GM12878 (cell line): ENCODE data around the gene BCL2L14. TPM values are rescaled to one million over a fixed set of nuclear protein-coding genes. Genes with fewer than 3 reads are reported as not detected.

Experiments
- ATAC-seq: fragments of 200-7000 bp; cut with Tn5 transposase; 3 replicates; pipeline ENCODE4 v1.9.1; 2020; ENCODE audit warnings: mild to moderate bottlenecking, moderate library complexity
- BruUV-seq: library from RNA; stranded (reverse); fragments of 400-500 nt; replicated peaks from 2 replicates; lab custom pipeline; 2021; lab: Mats Ljungman, UMichigan
- CTCF ChIA-PET: fragments of 300-600 bp; sonication (Branson Sonifier 250); formaldehyde crosslinking; extraction: SDS; loops from one replicate; lab custom pipeline; 2021; ENCODE audit warnings: inconsistent platforms; lab: Yijun Ruan, JAX
- POLR2A ChIA-PET: fragments of 350-600 bp; formaldehyde crosslinking; extraction: SDS; loops from one replicate; lab custom pipeline; 2021; ENCODE audit warnings: inconsistent platforms; lab: Charles Lee
- RAD21 ChIA-PET: fragments of 300-600 bp; sonication (Branson Sonifier 250); formaldehyde crosslinking; loops from one replicate; lab custom pipeline; 2023; ENCODE audit warnings: antibody characterized with exemption; ENCODE audit not compliant: unreplicated experiment; lab: Charles Lee
- SMC1A ChIA-PET: fragments of 300-600 bp; sonication (Branson Sonifier 250); formaldehyde crosslinking; loops from one replicate; lab custom pipeline; 2023; ENCODE audit not compliant: unreplicated experiment, uncharacterized antibody; lab: Charles Lee
- DNase-seq: peaks from one replicate; pipeline ENCODE4 v3.0.0-alpha.2; 2011; ENCODE audit warnings: low read depth, low spot score
- FAIRE-seq: peaks from 3 replicates; lab custom pipeline; 2011; peaks lifted over from hg19 to GRCh38; lab: Jason Lieb, UNC
- H2AFZ ChIP-seq: 2 replicates; pipeline ENCODE4 v1.6.0; 2011; ENCODE audit warnings: low read depth, low read length, control low read depth; ENCODE audit not compliant: control insufficient read depth
- H3K27ac ChIP-seq: 2 replicates; pipeline ENCODE4 v1.5.1; 2011; ENCODE audit warnings: control low read depth; ENCODE audit not compliant: control insufficient read depth, insufficient read depth
- H3K27me3 ChIP-seq, 2 experiments: replicated peaks in 1 of 2; 2 replicates each; pipeline versions ENCODE4 v1.6.0 to v1.6.1; 2011; ENCODE audit warnings: low read length in 1 of 2; ENCODE audit not compliant: control insufficient read depth in 2 of 2, insufficient read depth in 2 of 2
- H3K36me3 ChIP-seq, 2 experiments: 2 replicates each; pipeline ENCODE4 v1.5.1; 2011; ENCODE audit warnings: low read length in 1 of 2; ENCODE audit not compliant: control insufficient read depth in 2 of 2, insufficient read depth in 2 of 2
- H3K4me1 ChIP-seq: 2 replicates; pipeline ENCODE4 v1.6.1; 2011; ENCODE audit warnings: mild to moderate bottlenecking, low read length, moderate library complexity, mixed read lengths; ENCODE audit not compliant: control insufficient read depth, insufficient read depth
- H3K4me2 ChIP-seq: 2 replicates; pipeline ENCODE4 v1.6.0; 2011; ENCODE audit warnings: control low read depth; ENCODE audit not compliant: control insufficient read depth, insufficient read depth
- H3K4me3 ChIP-seq: fragments of 200-600 bp; sonication (generic); 2 replicates; pipeline ENCODE4 v1.5.1; 2016
- H3K79me2 ChIP-seq: 2 replicates; pipeline ENCODE4 v1.6.0; 2011; ENCODE audit warnings: low read length; ENCODE audit not compliant: control insufficient read depth, insufficient read depth
- H3K9ac ChIP-seq: 2 replicates; pipeline ENCODE4 v1.8.0; 2011; ENCODE audit warnings: low read length, control low read depth, mixed read lengths; ENCODE audit not compliant: control insufficient read depth, insufficient read depth
- H3K9me3 ChIP-seq: replicated peaks from 3 replicates; pipeline ENCODE4 v1.5.1; 2011; ENCODE audit warnings: mild to moderate bottlenecking, low read length; ENCODE audit not compliant: control insufficient read depth, insufficient read depth
- H4K20me1 ChIP-seq: 2 replicates; pipeline ENCODE4 v1.6.0; 2011; ENCODE audit not compliant: control insufficient read depth, insufficient read depth
- ATF2 ChIP-seq: IDR thresholded peaks from 2 replicates; pipeline ENCODE4 v1.6.1; 2012; ENCODE audit warnings: low read length, inconsistent platforms
- ATF7 ChIP-seq: fragments of 450-650 bp; IDR thresholded peaks from 2 replicates; pipeline ENCODE4 v1.6.1; 2016; ENCODE audit warnings: low read depth, mild to moderate bottlenecking
- BHLHE40 ChIP-seq, 2 experiments: fragments of 450-650 bp in 1 of 2; IDR thresholded peaks; 2 replicates each; pipeline ENCODE4 v1.6.1; 2011 to 2017; ENCODE audit warnings: low read depth in 2 of 2, borderline replicate concordance in 1 of 2, improper control_type of control experiment in 1 of 2, low read length in 1 of 2, mild to moderate bottlenecking in 1 of 2
- CBX5 ChIP-seq: sonication (generic); IDR thresholded peaks from 2 replicates; pipeline ENCODE4 v1.6.1; 2016; ENCODE audit warnings: low read depth, moderate library complexity, mild to moderate bottlenecking, inconsistent platforms
- CREM ChIP-seq: IDR thresholded peaks from 2 replicates; pipeline ENCODE4 v1.6.1; 2014; ENCODE audit warnings: antibody characterized with exemption, low read depth
- EED ChIP-seq: sonication (generic); IDR thresholded peaks from 2 replicates; pipeline ENCODE4 v1.6.1; 2016; ENCODE audit warnings: antibody characterized with exemption, low read depth
- FOXM1 ChIP-seq: IDR thresholded peaks from 2 replicates; pipeline ENCODE4 v1.6.1; 2012; ENCODE audit warnings: low read depth, mild to moderate bottlenecking, inconsistent platforms, low read length, moderate library complexity
- IKZF1 ChIP-seq: fragments of 450-650 bp; conservative IDR thresholded peaks from 2 replicates; pipeline ENCODE4 v1.6.1; 2017; ENCODE audit warnings: antibody characterized with exemption, mild to moderate bottlenecking
- MEF2A ChIP-seq: IDR thresholded peaks from 2 replicates; pipeline ENCODE4 v1.6.1; 2011; ENCODE audit warnings: low read depth, mild to moderate bottlenecking, low read length, moderate library complexity; ENCODE audit not compliant: insufficient read depth
- MTA2 ChIP-seq: fragments of 450-650 bp; IDR thresholded peaks from 2 replicates; pipeline ENCODE4 v1.6.1; 2016; ENCODE audit warnings: low read depth, mild to moderate bottlenecking, moderate library complexity
- NFIC ChIP-seq: IDR thresholded peaks from 2 replicates; pipeline ENCODE4 v1.6.1; 2012; ENCODE audit warnings: low read depth, mild to moderate bottlenecking, inconsistent platforms, low read length, moderate library complexity
- NR2F1 ChIP-seq: fragments of 450-650 bp; conservative IDR thresholded peaks from 2 replicates; pipeline ENCODE4 v1.6.1; 2017; ENCODE audit warnings: mild to moderate bottlenecking
- RAD51 ChIP-seq: fragments of 450-650 bp; IDR thresholded peaks from 2 replicates; pipeline ENCODE4 v1.6.1; 2016; ENCODE audit warnings: moderate library complexity, mild to moderate bottlenecking, inconsistent platforms
- RB1 ChIP-seq: fragments of 450-650 bp; formaldehyde crosslinking; IDR thresholded peaks from 2 replicates; pipeline ENCODE4 v1.6.1; 2017; ENCODE audit warnings: mild to moderate bottlenecking, borderline replicate concordance
- RUNX3 ChIP-seq: IDR thresholded peaks from 2 replicates; pipeline ENCODE4 v1.6.1; 2012; ENCODE audit warnings: low read length, inconsistent platforms
- YBX1 ChIP-seq: fragments of 450-650 bp; IDR thresholded peaks from 2 replicates; pipeline ENCODE4 v1.6.1; 2016; ENCODE audit warnings: antibody characterized with exemption
- ZBED1 ChIP-seq: IDR thresholded peaks from 2 replicates; pipeline ENCODE4 v1.6.1; 2016; ENCODE audit warnings: borderline replicate concordance
- ZNF217 ChIP-seq: fragments of 450-650 bp; IDR thresholded peaks from 2 replicates; pipeline ENCODE4 v1.6.1; 2017; ENCODE audit warnings: antibody characterized with exemption, mild to moderate bottlenecking
- ZNF687 ChIP-seq: fragments of 450-650 bp; IDR thresholded peaks from 2 replicates; pipeline ENCODE4 v1.6.1; 2017; ENCODE audit warnings: mild to moderate bottlenecking, moderate library complexity
- WGBS: methylation state at CpG from one replicate; pipeline ENCODE4 v1.1.6; 2016; ENCODE audit warnings: low lambda C conversion rate; ENCODE audit not compliant: insufficient replicate concordance, insufficient coverage; ENCODE audit errors: missing lambda C conversion rate; 5-methylcytosine and 5-hydroxymethylcytosine counted together
- in situ Hi-C: fragments of 300-500 bp; cut with MboI; formaldehyde crosslinking; loops from 9 replicates; pipeline ENCODE4 v1.14.3; 2018; ENCODE audit warnings: mixed read lengths
- intact Hi-C: fragments of 100-400 bp; cut with micrococcal nuclease; formaldehyde crosslinking; loops from one replicate; pipeline ENCODE4 v1.14.2; 2022; ENCODE audit not compliant: unreplicated experiment
- polyA plus RNA-seq, 11 experiments: library from polyadenylated mRNA; depleted of rRNA in 4 of 11; unstranded in 6 of 11; stranded (reverse) in 5 of 11; fragments of >200 nt; fragmentation: Nextera tagmentation in 4 of 11; fragmentation: Illumina TruSeq in 1 of 11; extraction: Ambion mirVana in 4 of 11; extraction: Trizol in 1 of 11; gene quantifications; 1 replicate in 1 of 11; 2 replicates in 10 of 11; pipeline versions ENCODE4 v1.2.1 to v1.2.3, GENCODE V29; 2011 to 2016; ENCODE audit warnings: inconsistent platforms in 2 of 11, missing spikeins in 2 of 11, low read depth in 1 of 11
- total RNA-seq, 4 experiments: library from RNA; depleted of rRNA in 3 of 4; stranded (reverse); fragments of >200 nt in 3 of 4; fragmentation: Illumina TruSeq in 1 of 4; extraction: Trizol in 1 of 4; gene quantifications; 2 replicates each; pipeline versions ENCODE4 v1.2.1 to v1.2.3, GENCODE V29; 2013 to 2021

The BCL2L14 gene
- total and polyA plus RNA-seq, 10 of the 15 experiments (the other 5 are each of a cell fraction or from before 2014, with no cell fraction given) = 0.59 to 2.5 (median 0.90) TPM

- 50% methylated on average over 11 of the region's 11 CpGs for WGBS
Observed at GRCh38 chr12:12028668-12029402, 41.9 kb upstream of the BCL2L14 start.

More at GRCh38 chr12:12028668-12029402, 41.9 kb upstream of the BCL2L14 start:
- peak; percentile 6; the same call in 2 of the 3 replicates for ATAC-seq
- ChIA-PET CTCF (interaction anchor here (1.0 to 11.3 kb wide), 4 partner anchors 19 to 447 kb away, joined by 3 to 278 read pairs (median 8); no protein-coding TSS in a partner anchor), SMC1A (interaction anchor here (0.7 to 2.9 kb wide), 12 partner anchors 7 to 451 kb away, joined by 3 to 25 read pairs (median 4); no protein-coding TSS in a partner anchor), RAD21 (interaction anchor here (0.8 to 2.0 kb wide), 6 partner anchors 16 to 448 kb away, joined by 3 to 11 read pairs (median 4); no protein-coding TSS in a partner anchor), POLR2A (interaction anchor here (0.9 to 1.0 kb wide), 2 partner anchors 147 to 269 kb away, joined by 3 to 4 read pairs; no protein-coding TSS in a partner anchor)
- Histone ChIP-seq H3K36me3 (no peaks in the 10 kb centered on the region), H3K27me3 (no peaks in the 10 kb centered on the region), H4K20me1 (no peaks in the 10 kb centered on the region), H3K4me3 (no peak overlapping the region), H3K27ac (peak overlapping the region; percentile 26; the same call in 1 of the 2 replicates), H3K9me3 (peaks cover 1% of the 10 kb centered on the region), H3K79me2 (peaks cover 8% of the 10 kb centered on the region), H2AFZ (peak overlapping the region; percentile 28), H3K4me2 (no peak overlapping the region), H3K9ac (no peak overlapping the region), H3K4me1 (peaks cover 47% of the 10 kb centered on the region)
- intact Hi-C loops (no loop called here), in situ Hi-C loops (loop anchor here (5.0 to 10.0 kb wide), 2 partner anchors 377 to 464 kb away; no protein-coding TSS in a partner anchor)
- FAIRE-seq = no peak
- no TSS peak for BruUV-seq
- DNase-seq = no peak
- TF ChIP-seq MTA2 = 0 out of 2 replicates have a peak, but pooled peaks have one; percentile 9
- TF ChIP-seq RB1 = no peak
- peak; percentile 45; the same call in 1 of the 2 replicates for TF ChIP-seq IKZF1
- TF ChIP-seq NFIC = 0 out of 2 replicates have a peak, but pooled peaks have one; percentile 31
- TF ChIP-seq ATF2 = 0 out of 2 replicates have a peak, but pooled peaks have one; percentile 16
- TF ChIP-seq CBX5 = 0 out of 2 replicates have a peak, but pooled peaks have one; percentile 29
- TF ChIP-seq RUNX3 = peak; percentile 17; the same call in 1 of the 2 replicates
- TF ChIP-seq FOXM1 = no peak
- TF ChIP-seq ATF7 = no peak
- 0 out of 2 replicates have a peak, but pooled peaks have one; percentile 27 for TF ChIP-seq CREM
- TF ChIP-seq MEF2A = no peak
- TF ChIP-seq YBX1 = no peak
- TF ChIP-seq RAD51 = peak; percentile 50; the same call in 1 of the 2 replicates
- 0 out of 2 replicates have a peak, but pooled peaks have one; percentile 14 for TF ChIP-seq EED
- TF ChIP-seq BHLHE40 (IDR thresholded peaks at IDR 0.05; ENCODE audit: borderline replicate concordance in 1 of 2, low read depth in 2 of 2, low read length in 1 of 2) = peak in 1 of 2 experiments; percentile 40; a peak in 1 of 4 replicates
- no peak for TF ChIP-seq ZNF217
- TF ChIP-seq ZBED1 = 0 out of 2 replicates have a peak, but pooled peaks have one; percentile 42
- TF ChIP-seq ZNF687 = peak; percentile 65
- TF ChIP-seq NR2F1 = 0 out of 2 replicates have a peak, but pooled peaks have one; percentile 26
